Posterior cingulate gyrus (tissue), 11 donors: Measurements from ENCODE around the gene CD34.
A peak's percentile ranks its signal among the peaks of the same experiment; 100 is the strongest.

ENCODE experiments used
- DNase-seq, 10 donors: peaks; one replicate each; pipeline versions ENCODE4 v3.0.0 to v3.0.0-alpha.2; 2020 to 2021; ENCODE audit warnings: mixed read lengths in 3 of 10
- intact Hi-C: fragments of 100-400 bp; cut with DNase I; formaldehyde crosslinking; loops from one replicate; pipeline ENCODE4 v1.15.1; 2023

CD34 gene

DNA sequence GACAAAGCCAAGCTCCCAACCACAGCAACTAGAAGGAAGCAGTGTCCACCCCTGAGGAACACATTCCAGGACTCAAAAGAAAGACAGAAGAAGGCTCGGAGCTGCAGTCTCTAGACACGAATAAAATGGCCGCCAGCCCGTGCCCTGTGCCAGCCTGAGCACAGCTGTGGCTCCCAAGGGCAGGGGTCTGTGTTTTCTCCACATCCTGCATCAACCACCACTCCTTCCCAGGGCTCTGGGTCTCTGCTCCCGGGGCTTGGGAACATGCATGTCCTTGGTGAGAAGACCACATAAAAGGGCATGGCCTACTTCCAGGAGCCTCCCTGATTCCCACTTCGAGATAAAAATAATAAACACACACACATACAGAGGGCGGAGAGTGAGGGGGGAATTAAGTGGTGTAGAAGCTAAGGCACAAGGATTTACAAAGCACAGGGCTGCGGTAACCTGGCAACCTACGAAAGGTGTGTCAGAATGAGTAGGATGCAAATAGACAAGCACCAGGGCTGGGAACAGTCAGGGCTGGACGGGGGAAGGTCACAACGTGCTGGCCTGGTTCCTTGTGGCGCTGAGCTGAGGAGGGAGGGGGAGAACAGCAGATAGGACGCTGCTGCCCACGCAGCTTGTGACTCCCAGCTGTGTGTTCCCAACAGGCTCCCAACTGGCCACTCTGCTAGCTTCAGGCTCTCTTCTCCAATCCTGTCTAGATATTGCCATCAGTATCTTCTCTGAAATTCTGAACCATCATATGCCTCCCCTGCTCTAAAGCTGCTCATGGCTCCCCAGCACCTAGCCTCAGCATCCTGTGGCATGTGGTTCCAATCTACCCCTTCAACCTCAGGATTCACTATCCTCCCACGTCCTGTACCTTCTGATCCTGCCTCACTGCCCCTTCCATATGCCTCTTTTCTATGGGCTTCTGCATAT lies 72.5 kb downstream of the CD34 start:
- peak; percentile 45 to 95 (median 66) for DNase-seq
- intact Hi-C loops = no loop called here

DNA sequence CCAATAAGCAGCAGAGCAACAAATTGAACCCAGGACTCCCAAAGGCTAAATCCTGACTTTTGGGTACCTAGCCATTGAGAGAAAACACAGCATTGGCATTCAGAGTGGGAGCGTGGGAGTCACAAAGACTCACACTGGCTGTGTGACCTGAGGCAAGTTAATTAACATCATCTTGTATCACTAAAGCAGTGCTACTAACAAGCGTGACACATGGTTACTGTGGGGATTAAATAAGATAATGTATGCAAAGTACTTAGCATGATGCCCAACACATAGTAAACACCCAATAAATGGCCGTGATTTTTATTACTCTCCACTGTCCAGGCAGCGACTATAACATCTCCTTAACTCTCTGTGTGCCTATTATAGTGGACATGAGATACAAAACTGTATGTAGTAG lies 73.3 kb downstream of the CD34 start:
- no peak for DNase-seq
- intact Hi-C loops = no loop called here

DNA sequence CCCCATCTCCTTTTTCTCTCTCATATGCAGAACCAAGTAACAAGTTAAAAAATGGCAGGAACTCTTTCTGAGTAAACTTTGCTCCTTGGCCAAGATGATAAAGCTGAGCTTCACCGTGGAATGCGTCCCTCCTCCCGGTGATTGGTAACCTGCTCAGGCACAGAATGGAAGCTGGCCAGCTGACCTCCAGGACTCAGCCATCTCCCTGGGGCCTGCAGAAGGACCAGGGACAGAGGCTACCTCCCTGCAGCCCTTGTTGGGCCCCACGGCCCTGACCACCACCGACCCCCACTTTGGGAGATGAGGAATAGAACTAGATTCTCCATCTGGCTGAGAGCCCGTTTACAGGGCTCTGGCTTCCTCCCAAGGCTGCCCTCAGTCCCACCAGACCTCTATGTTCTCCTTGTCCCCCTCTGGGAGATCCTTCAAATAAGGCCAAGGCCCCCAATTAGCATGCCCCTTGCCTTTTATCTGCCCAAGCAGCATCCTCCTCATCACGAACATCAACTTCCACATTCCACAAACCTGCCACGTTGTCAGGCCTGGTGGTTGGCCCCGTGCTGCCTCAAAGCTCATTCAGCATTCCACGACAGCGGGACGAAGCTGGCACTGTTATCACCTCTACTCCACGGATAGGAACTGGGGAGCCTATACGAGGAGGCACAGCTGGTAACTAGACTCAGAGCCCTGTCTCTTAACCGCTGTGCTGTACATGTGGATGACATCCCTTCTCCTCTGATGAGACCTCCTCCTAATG lies 74.2 kb downstream of the CD34 start:
- intact Hi-C loops = no loop called here
- peak in 3 of 10 donors; percentile 12 to 74 (median 73) for DNase-seq

DNA sequence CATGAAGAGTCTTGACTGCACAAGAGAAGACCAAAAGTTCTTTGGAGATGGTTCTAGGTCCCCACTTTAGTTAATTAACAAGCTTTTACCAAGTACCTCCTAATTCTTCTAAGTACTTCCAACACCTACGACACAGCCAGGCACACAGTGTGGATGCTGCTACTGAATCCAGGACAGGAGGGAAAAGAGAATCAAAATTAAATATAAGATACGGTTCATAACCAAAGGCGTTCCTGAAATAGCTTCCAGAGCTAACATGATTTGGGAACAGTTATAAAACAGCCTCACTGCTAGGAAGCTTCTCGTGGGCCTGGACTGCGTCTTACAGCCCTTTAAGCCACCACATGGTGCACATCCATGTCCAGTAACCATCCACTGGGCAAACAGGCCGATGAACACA lies 75.0 kb downstream of the CD34 start:
- intact Hi-C loops = no loop called here
- DNase-seq = peak in 2 of 10 donors; percentile 12 to 75

DNA sequence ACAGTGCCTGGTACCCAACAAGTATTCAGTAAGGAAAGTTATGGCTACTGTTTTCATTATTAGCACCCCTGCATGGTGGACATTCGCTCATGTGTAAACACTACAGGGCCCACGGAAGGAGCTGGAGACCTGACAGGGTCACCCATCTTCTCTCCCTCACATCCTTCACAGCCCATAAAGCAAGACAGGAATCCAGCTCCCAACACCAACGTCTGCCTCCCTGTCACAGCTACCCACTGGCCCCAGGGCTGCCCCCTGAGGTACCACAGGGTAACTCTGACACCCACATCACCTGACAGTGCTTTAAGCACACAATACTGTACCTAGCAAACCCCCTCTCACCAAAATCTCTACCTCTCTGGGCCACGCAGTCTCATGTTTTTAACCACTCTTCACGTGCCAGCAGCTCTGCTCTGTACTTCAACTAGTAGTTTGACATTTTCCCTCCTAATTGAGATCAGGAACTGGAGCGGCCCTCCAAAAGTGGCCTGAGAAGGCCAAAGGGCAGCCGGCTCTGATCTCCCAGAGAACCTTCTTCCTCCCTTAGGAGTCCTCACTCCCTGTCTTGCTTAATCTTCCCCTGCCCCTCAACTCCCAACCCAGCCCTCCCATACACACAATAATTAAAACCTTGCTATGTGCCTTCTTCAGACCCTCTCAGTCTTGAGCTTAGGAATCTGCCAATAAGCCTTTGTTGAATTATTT lies 76.8 kb downstream of the CD34 start:
- no peak for DNase-seq
- intact Hi-C loops = no loop called here

DNA sequence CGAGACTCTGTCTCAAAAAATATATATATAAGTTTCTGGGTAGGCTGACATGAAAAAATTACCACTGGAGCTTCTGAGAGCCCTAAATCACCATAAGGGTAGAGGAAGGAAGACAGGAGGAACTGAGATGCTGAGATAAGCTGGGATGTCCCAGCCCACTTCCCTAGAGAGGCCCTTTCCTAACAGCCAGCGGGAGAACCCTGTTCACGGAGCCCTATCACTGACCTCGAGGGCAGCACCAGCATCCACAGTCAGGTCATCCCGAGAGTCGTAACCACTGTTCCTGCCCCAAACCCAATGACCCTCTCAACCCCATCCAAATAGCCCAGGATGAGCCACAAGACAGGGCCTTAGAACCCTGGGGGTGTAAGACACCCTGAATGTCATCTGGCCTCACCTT lies 77.5 kb downstream of the CD34 start:
- intact Hi-C loops = no loop called here
- DNase-seq = peak in 1 of 10 donors; percentile 4

DNA sequence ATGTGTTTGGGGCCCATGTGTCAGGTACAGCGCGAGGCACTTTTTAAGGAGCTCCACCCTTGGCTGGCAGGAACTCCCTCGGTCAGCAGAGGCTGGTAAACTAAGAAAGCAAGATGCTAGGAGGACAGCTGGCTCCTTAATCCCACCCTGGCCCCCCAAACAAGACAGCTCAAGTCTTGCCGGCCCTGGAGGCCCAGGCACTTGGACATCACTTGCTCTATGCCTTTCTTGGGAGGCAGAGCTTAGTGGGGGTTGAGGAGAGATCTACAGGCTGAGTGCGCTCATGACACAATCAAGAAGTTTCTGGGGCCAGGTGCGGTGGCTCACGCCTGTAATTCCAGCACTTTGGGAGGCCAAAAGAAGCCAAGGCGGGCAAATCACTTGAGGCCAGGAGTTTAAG lies 78.1 kb downstream of the CD34 start:
- intact Hi-C loops = no loop called here
- peak in 2 of 10 donors; percentile 5 to 56 for DNase-seq

DNA sequence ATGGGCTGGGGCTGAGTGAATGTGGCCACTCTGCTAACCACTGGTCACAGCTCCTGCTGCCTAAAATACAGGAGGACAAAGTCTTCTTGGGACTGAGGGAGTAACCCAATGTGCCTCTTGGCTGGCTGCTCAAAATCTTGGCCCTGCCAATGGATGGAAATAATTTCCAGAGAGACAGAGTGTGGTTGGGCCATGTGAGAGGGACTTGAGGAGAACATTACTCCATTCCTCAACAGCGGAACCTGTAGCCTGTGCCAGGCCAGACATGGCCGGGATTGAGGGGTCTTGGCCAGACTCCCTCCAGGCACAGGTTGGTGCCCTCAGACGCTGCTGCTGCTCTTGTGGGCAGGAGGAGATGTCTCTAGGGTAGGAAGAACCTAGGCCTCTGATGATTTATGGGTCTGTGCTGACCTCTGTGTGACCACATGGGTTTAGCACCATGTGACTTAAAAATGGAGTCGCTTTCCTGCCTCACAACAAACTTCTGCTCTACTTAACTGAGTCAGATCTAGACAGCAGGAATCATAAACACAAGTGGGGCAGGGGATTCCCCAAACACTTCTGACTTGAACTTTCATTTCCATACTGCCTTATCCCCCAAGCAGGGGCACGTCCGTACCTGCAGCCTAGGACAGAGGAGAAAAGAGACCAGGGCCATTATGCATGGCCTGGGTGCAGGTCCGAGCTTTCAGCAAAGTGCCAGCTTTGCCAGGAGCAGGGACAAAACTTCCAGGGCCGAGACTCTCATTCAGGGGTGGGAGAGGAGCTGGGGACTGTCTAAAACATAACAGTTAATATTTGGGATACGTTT lies 79.2 kb downstream of the CD34 start:
- DNase-seq = peak in 2 of 10 donors; percentile 14 to 62
- intact Hi-C loops = loop anchor here (2.0 kb wide), 1 partner anchor 37 kb away; no protein-coding TSS in a partner anchor
